BE2C (cell line): ENCODE data around the gene TSHR.

Source experiments
- DNase-seq: peaks from one replicate; pipeline ENCODE4 v3.0.0-alpha.2; 2020
- H3K27me3 ChIP-seq: fragments of 250-450 bp; sonication (Bioruptor Pico); 2 replicates; pipeline ENCODE4 v1.5.1; 2020; ENCODE audit warnings: mild to moderate bottlenecking
- H3K36me3 ChIP-seq: fragments of 250-450 bp; sonication (Bioruptor Pico); 2 replicates; pipeline ENCODE4 v1.5.1; 2020; ENCODE audit warnings: mild to moderate bottlenecking
- H3K4me1 ChIP-seq: fragments of 250-450 bp; sonication (Bioruptor Pico); 2 replicates; pipeline ENCODE4 v1.5.1; 2020
- H3K4me3 ChIP-seq: 2 replicates; pipeline ENCODE4 v1.5.1; 2011; ENCODE audit warnings: low read depth, low read length
- H3K9me3 ChIP-seq: fragments of 250-450 bp; sonication (Bioruptor Pico); 2 replicates; pipeline ENCODE4 v1.5.1; 2020
- TF ChIP-seq, protein P1 (sequence below): IDR thresholded peaks from 2 replicates; pipeline ENCODE4 v1.5.1; 2012; ENCODE audit warnings: mild to moderate bottlenecking, low read depth, low read length

TSHR gene

DNA sequence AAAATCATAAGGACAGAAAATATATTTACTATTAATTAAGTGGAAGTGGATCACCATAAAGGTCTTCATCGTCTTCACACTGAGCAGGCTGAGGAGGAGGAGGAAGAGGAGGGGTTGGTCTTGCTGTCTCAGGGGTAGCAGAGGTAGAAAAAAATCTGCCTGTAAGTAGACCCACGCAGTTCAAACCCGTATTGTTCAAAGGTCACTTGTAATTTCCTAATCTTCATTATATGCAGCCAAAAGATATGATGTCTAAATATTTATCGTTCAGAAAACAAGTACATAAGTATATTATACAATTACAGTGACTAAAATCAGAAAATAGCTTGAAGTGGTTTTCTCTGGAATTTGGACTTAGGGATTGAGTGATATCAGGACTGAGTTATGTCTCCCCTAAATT is 193.2 kb downstream of the TSHR start:
- no peak for DNase-seq
- Histone ChIP-seq H3K4me1 (peaks cover 6% of the 10 kb centered on the region; the same call in 1 of the 2 replicates), H3K27me3 (no peaks in the 10 kb centered on the region), H3K4me3 (no peak overlapping the region), H3K9me3 (no peaks in the 10 kb centered on the region), H3K36me3 (no peaks in the 10 kb centered on the region)
- TF ChIP-seq, protein P1, sequence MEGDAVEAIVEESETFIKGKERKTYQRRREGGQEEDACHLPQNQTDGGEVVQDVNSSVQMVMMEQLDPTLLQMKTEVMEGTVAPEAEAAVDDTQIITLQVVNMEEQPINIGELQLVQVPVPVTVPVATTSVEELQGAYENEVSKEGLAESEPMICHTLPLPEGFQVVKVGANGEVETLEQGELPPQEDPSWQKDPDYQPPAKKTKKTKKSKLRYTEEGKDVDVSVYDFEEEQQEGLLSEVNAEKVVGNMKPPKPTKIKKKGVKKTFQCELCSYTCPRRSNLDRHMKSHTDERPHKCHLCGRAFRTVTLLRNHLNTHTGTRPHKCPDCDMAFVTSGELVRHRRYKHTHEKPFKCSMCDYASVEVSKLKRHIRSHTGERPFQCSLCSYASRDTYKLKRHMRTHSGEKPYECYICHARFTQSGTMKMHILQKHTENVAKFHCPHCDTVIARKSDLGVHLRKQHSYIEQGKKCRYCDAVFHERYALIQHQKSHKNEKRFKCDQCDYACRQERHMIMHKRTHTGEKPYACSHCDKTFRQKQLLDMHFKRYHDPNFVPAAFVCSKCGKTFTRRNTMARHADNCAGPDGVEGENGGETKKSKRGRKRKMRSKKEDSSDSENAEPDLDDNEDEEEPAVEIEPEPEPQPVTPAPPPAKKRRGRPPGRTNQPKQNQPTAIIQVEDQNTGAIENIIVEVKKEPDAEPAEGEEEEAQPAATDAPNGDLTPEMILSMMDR: no peak

DNA sequence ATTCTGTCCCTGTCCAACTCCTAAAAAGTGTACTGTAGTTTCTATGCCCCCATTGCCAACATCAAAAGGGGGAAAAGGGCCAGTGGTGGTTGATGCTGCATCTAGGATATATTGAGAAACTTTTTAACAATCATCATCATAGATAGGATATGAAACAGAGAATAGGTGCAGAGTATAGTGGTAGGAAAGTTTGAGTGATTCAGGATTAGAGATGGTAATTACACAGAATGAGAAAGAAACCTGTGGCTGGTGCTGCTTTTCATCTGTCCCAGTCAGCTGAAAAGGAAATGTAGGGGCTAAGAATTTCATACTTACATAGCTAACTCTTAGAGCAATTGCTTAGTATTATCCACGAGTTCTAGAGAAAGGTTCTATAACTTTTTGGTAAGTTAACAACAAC is 197.8 kb downstream of the TSHR start:
- no peaks in the 10 kb centered on the region for H3K36me3 ChIP-seq
- no peaks in the 10 kb centered on the region for H3K27me3 ChIP-seq
- no peaks in the 10 kb centered on the region for H3K4me1 ChIP-seq
- H3K9me3 ChIP-seq: no peaks in the 10 kb centered on the region
- no peak for DNase-seq
- TF ChIP-seq, protein P1: no peak
- H3K4me3 ChIP-seq: no peak overlapping the region

DNA sequence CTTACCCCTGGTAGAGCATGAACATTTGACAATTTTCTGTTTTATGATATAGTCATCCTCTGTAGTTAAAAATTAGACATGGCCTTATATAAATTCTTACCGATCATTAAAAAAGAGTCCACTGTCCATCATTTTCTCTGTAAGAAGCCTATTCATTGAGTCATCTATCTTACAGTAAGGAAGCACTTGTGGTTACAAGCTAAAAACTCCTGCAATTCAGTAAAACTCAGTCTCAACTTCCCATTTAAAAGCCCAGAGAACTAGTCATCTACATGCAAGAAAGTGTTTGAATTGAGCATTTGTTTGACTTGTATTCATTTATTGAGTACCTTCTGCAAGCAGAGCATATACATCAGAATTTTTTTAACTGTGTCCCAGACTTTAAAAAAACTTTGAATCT is 202.0 kb downstream of the TSHR start:
- no peak for DNase-seq
- no peaks in the 10 kb centered on the region for H3K9me3 ChIP-seq
- no peaks in the 10 kb centered on the region for H3K36me3 ChIP-seq
- no peaks in the 10 kb centered on the region for H3K27me3 ChIP-seq
- TF ChIP-seq, protein P1: no peak
- no peak overlapping the region for H3K4me3 ChIP-seq
- no peaks in the 10 kb centered on the region for H3K4me1 ChIP-seq

DNA sequence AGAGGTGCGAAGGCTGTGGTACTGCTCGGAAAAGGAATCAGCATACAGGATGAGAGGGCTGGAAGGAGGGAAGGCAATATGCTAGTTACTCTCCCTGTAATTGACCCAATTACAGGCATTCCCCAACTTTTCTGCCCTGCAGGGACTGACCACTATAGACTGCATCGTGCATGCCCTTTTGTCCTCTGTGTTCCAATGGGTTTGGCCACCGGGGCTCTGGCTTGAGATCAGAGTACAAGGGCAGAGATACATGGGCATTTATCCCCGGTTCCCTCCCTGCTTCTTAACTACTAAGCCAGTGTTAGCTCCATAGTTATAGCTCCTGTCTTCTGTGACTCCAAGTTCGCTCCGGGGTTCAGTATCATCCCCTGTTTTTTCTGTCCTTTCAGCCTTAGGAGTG is 205.7 kb downstream of the TSHR start:
- TF ChIP-seq, protein P1: no peak

DNA sequence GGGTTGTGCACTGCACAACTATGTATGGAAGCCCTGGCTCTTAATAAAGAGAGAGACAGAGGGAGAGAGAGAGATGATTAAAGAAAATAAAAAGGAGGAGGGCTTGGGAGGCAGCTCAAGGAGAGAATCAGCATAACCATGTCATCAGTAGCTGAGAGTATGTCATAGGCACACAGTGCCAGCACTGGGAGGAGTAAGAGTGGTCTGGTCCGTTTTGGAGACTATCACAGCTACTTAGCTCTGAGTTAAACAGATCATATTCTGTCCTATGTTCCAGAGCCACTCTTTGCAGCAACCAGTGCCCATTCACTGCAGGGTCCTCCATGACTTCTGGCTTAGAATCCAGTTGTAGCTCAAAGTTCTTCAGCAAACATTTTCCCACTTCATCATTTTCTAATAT is 206.3 kb downstream of the TSHR start:
- TF ChIP-seq, protein P1: no peak
- H3K4me1 ChIP-seq: peaks cover 3% of the 10 kb centered on the region; the same call in 1 of the 2 replicates

More for the DNA sequence above, 205.7 kb downstream of the TSHR start:
- Histone ChIP-seq H3K27me3 (no peaks in the 10 kb centered on the region), H3K9me3 (no peaks in the 10 kb centered on the region), H3K4me3 (no peak overlapping the region), H3K36me3 (no peaks in the 10 kb centered on the region), H3K4me1 (peaks cover 3% of the 10 kb centered on the region; the same call in 1 of the 2 replicates)
- DNase-seq: no peak

DNA sequence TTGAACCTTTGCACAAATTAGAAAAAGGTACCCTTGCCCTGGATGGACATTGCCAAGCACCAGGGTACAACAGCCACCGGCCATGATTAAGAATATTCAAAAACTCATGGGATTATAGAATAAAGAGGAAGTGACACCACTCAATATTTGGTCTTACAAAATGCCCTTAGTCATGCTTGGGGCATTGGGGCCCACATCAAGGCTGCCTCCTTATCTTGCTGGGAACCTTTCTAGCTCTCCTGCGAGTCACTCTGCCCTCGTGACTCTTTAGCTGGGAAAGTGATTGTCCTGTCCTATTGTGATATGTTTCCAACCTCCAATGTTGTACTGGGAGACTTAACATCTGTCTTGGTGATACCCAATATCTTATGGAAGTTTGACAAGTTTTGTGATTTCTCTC is 207.5 kb downstream of the TSHR start:
- DNase-seq: no peak
- TF ChIP-seq, protein P1: no peak
- no peak overlapping the region for H3K4me3 ChIP-seq

More for the DNA sequence above, 206.3 kb downstream of the TSHR start:
- H3K4me3 ChIP-seq: no peak overlapping the region
- H3K36me3 ChIP-seq: no peaks in the 10 kb centered on the region
- DNase-seq: no peak
- H3K9me3 ChIP-seq: no peaks in the 10 kb centered on the region
- no peaks in the 10 kb centered on the region for H3K27me3 ChIP-seq

More for the DNA sequence above, 207.5 kb downstream of the TSHR start:
- Histone ChIP-seq H3K9me3 (no peaks in the 10 kb centered on the region), H3K4me1 (peaks cover 3% of the 10 kb centered on the region; the same call in 1 of the 2 replicates), H3K27me3 (no peaks in the 10 kb centered on the region), H3K36me3 (no peaks in the 10 kb centered on the region)
